ENCODE data around the gene C10orf88. TPM values are rescaled to one million over a fixed set of nuclear protein-coding genes. Genes with fewer than 3 reads are reported as not detected.

Gene C10orf88
- total RNA-seq, 1 donor from 2014 or later = 13.0 TPM

DNA sequence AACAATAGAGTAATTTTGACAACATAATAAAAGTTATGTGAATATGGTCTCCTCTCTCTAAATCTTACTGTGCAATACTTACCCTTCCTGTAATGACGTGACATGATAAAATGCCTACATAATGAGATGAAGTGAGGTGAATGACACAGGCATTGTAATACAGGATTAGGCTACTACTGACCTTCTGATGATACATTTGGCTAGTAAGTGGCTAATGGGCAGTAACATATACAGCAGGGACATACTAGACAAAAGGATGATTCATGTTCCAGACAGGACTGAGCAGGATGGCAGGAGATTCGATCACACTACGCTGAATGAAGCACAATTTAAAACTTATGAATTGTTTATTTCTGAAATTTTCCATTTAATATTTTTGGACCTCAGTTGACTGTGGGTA is 4.7 kb downstream of the C10orf88 start:
- peaks cover 3% of the 10 kb centered on the region for H3K27me3 Mint-ChIP-seq
- no peak overlapping the region for H3K27ac Mint-ChIP-seq
- TF ChIP-seq, protein P1, sequence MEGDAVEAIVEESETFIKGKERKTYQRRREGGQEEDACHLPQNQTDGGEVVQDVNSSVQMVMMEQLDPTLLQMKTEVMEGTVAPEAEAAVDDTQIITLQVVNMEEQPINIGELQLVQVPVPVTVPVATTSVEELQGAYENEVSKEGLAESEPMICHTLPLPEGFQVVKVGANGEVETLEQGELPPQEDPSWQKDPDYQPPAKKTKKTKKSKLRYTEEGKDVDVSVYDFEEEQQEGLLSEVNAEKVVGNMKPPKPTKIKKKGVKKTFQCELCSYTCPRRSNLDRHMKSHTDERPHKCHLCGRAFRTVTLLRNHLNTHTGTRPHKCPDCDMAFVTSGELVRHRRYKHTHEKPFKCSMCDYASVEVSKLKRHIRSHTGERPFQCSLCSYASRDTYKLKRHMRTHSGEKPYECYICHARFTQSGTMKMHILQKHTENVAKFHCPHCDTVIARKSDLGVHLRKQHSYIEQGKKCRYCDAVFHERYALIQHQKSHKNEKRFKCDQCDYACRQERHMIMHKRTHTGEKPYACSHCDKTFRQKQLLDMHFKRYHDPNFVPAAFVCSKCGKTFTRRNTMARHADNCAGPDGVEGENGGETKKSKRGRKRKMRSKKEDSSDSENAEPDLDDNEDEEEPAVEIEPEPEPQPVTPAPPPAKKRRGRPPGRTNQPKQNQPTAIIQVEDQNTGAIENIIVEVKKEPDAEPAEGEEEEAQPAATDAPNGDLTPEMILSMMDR (conservative IDR thresholded peaks at IDR 0.05) = no peak
- H3K36me3 Mint-ChIP-seq = peaks cover 27% of the 10 kb centered on the region
- H3K4me3 Mint-ChIP-seq = no peak overlapping the region
- H3K4me1 Mint-ChIP-seq (ENCODE audit: unreplicated experiment) = peaks cover 17% of the 10 kb centered on the region
- no peak for DNase-seq (ENCODE audit: extremely low spot score, unreplicated experiment)
- no peaks in the 10 kb centered on the region for H3K9me3 Mint-ChIP-seq

DNA sequence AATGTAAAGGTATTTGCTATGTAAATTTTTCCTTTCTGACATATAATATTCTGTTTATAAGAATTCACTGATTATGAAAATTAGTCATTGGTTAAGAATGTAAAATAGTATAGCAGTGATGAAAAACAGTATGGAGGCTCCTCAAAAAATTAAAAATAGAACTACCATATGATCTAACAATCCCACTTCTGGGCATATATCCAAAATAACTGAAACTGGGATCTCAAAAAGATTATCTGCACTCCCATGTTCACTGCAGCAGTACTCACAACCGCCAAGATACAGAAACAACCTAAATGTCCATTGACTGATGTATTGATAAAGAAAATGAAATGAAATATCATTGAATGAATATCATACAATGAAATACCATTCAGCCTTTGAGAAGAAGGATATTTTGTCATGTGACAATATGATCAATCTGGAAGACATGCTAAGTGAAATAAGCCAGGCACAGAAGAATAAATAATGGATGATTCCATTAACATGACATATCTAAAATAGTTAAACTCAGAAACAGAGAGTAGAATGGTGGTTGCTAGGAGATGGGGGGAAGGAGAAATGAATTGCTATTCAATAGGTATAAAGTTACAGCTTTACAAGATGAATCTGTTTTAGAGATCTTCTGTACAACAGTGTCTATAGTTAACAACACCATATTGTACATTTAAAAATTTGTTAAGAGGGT is 14.0 kb downstream of the C10orf88 start:
- Mint-ChIP-seq H3K27ac (no peak overlapping the region), H3K27me3 (no peaks in the 10 kb centered on the region), H3K4me1 (ENCODE audit: unreplicated experiment) (no peaks in the 10 kb centered on the region), H3K36me3 (peaks cover 17% of the 10 kb centered on the region), H3K4me3 (no peak overlapping the region), H3K9me3 (no peaks in the 10 kb centered on the region)
- TF ChIP-seq, protein P1 (conservative IDR thresholded peaks at IDR 0.05) = no peak
- DNase-seq (ENCODE audit: extremely low spot score, unreplicated experiment) = no peak

DNA sequence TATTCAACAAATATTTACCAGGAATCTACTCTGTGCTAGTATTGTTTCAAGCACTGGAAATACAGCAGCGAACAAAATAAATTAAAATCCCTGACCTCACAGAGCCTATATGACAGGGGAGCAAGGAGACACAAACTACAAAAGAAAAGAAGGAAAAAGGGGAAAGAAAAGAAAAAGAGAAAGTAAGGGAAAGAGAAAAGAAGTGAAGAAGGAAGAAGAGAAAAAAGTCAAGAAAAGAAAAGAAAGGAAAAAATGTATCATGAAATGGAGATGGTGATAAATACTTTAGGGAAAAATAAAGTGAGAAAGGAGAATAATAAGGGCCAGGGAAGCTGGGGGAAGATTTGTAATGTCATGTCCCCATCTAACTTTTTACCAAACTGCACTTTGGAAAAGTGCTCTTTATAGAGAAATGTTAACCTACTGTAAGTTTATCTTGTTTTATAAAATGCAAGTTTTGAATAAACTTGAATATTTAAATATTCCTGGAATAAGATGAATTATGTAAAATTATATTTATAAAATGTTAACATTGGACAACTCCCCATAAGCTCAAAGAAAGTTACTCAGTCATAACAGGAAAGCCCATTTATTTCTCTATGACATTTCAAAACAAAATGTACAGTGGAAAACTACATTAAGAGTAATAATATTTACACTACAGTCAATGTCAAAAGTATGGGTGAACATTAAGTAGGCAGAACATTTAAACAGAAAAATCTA is 14.7 kb downstream of the C10orf88 start:
- Mint-ChIP-seq H3K4me3 (no peak overlapping the region), H3K9me3 (no peaks in the 10 kb centered on the region), H3K4me1 (ENCODE audit: unreplicated experiment) (no peaks in the 10 kb centered on the region), H3K27me3 (no peaks in the 10 kb centered on the region), H3K36me3 (peaks cover 20% of the 10 kb centered on the region), H3K27ac (no peak overlapping the region)
- DNase-seq (ENCODE audit: extremely low spot score, unreplicated experiment) = no peak
- TF ChIP-seq, protein P1 (conservative IDR thresholded peaks at IDR 0.05) = no peak

DNA sequence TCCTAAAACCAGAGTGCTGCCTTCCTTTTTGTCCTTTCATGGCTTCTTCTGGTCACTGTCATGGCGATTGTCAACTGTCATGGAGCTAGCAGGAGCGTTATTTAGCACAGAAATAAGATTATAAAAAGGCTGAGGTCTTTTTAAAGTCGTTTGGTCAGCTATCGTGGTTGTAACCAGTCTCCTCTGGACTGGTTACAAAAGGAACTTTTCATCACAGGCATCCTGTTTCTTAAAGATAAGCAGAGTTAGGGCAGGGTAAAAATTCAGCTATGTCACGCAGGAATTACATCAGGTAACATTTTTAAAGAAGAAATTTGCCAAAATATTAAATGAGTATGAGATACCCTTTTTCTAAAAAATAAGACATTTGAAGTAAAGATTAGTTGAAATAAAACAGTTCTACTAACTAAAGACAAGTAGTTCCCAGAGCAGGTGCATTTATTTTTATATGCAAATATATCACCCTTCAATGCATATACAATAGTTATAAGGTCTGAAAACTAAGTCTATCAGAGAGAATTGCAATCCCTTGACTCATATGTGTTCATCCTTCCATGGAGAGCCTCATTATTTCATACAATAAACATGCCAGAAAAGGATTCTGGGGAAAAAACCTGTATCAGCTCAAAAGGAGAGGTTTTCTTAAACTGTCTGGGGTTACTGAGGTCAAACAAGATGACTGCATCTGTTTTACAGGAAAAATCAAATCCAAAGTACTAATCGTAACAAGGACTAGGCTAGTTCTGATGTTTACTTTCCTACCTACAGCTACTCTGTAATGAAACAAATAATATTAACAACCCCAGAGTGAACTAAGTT is 22.7 kb downstream of the C10orf88 start:
- TF ChIP-seq, protein P1 (conservative IDR thresholded peaks at IDR 0.05) = no peak
- no peak overlapping the region for H3K27ac Mint-ChIP-seq
- no peaks in the 10 kb centered on the region for H3K27me3 Mint-ChIP-seq
- no peaks in the 10 kb centered on the region for H3K4me1 Mint-ChIP-seq (ENCODE audit: unreplicated experiment)
- no peak for DNase-seq (ENCODE audit: extremely low spot score, unreplicated experiment)
- H3K4me3 Mint-ChIP-seq = no peak overlapping the region
- H3K9me3 Mint-ChIP-seq = no peaks in the 10 kb centered on the region
- peaks cover 12% of the 10 kb centered on the region for H3K36me3 Mint-ChIP-seq

DNA sequence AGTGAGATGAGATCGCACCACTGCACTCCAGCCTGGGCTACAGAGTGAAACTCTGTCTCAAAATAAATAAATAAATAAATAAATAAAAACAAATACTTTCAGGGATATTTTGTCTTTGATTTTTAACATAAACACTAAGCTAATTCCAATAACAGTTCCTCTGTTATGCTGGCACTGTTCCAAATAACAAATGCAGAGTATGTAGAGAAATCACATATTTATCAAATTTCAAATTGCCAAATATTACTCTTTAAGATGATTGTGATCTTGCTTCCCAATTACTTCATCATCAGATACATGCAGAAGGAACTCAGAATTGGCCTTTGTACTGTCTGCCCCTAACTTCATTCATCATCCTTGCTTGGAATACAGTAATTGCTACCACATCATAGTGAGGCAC is 23.9 kb downstream of the C10orf88 start:
- TF ChIP-seq, protein P1 (conservative IDR thresholded peaks at IDR 0.05) = no peak
- H3K4me3 Mint-ChIP-seq = no peak overlapping the region
- no peaks in the 10 kb centered on the region for H3K4me1 Mint-ChIP-seq (ENCODE audit: unreplicated experiment)
- DNase-seq (ENCODE audit: extremely low spot score, unreplicated experiment) = no peak
- H3K27me3 Mint-ChIP-seq = no peaks in the 10 kb centered on the region
- peaks cover 7% of the 10 kb centered on the region for H3K36me3 Mint-ChIP-seq
- no peak overlapping the region for H3K27ac Mint-ChIP-seq
- no peaks in the 10 kb centered on the region for H3K9me3 Mint-ChIP-seq
